Effector memory CD8-positive, alpha-beta T cell (primary cell): ENCODE results near the gene PC.

Experiments used
- ATAC-seq: fragments of 150-1000 bp; cut with Tn5 transposase; replicated peaks from 2 replicates; pipeline ENCODE4 v1.10.0; 2021; ENCODE audit warnings: mild to moderate bottlenecking, moderate library complexity
- DNase-seq, 3 experiments: peaks; one replicate each; pipeline ENCODE4 v3.0.0; 2021
- H3K27ac Mint-ChIP-seq, 2 donors: one replicate each; pipeline ENCODE4 v1.8.0; 2022; ENCODE audit warnings: mild to moderate bottlenecking in 2 of 2, mixed read lengths in 2 of 2, moderate library complexity in 2 of 2
- H3K27me3 Mint-ChIP-seq, 2 donors: one replicate each; pipeline ENCODE4 v1.8.0; 2022; ENCODE audit warnings: mixed read lengths in 2 of 2
- H3K36me3 Mint-ChIP-seq: one replicate; pipeline ENCODE4 v1.8.0; 2022; ENCODE audit warnings: mild to moderate bottlenecking, moderate library complexity, mixed read lengths; ENCODE audit not compliant: insufficient read depth
- H3K4me1 Mint-ChIP-seq, 2 donors: one replicate each; pipeline ENCODE4 v1.8.0; 2022; ENCODE audit warnings: low read depth in 2 of 2, mixed read lengths in 2 of 2
- H3K4me3 Mint-ChIP-seq, 2 donors: one replicate each; pipeline ENCODE4 v1.8.0; 2022; ENCODE audit warnings: mild to moderate bottlenecking in 2 of 2, mixed read lengths in 2 of 2, moderate library complexity in 2 of 2
- H3K9me3 Mint-ChIP-seq, 2 donors: one replicate each; pipeline ENCODE4 v1.8.0; 2022; ENCODE audit warnings: mixed read lengths in 2 of 2

The PC gene

GRCh38 chr11:66878474-66878873 is 79.7 kb downstream of the PC start:
- ATAC-seq (no peak), DNase-seq (no peak)
- no peak overlapping the region for H3K4me3 Mint-ChIP-seq
- peaks cover 18% of the 10 kb centered on the region in 2 donors for H3K4me1 Mint-ChIP-seq
- no peaks in the 10 kb centered on the region for H3K9me3 Mint-ChIP-seq
- H3K36me3 Mint-ChIP-seq: peaks cover 4% of the 10 kb centered on the region
- H3K27ac Mint-ChIP-seq: no peak overlapping the region
- peaks cover 8 to 34% of the 10 kb centered on the region in 2 donors for H3K27me3 Mint-ChIP-seq

DNA sequence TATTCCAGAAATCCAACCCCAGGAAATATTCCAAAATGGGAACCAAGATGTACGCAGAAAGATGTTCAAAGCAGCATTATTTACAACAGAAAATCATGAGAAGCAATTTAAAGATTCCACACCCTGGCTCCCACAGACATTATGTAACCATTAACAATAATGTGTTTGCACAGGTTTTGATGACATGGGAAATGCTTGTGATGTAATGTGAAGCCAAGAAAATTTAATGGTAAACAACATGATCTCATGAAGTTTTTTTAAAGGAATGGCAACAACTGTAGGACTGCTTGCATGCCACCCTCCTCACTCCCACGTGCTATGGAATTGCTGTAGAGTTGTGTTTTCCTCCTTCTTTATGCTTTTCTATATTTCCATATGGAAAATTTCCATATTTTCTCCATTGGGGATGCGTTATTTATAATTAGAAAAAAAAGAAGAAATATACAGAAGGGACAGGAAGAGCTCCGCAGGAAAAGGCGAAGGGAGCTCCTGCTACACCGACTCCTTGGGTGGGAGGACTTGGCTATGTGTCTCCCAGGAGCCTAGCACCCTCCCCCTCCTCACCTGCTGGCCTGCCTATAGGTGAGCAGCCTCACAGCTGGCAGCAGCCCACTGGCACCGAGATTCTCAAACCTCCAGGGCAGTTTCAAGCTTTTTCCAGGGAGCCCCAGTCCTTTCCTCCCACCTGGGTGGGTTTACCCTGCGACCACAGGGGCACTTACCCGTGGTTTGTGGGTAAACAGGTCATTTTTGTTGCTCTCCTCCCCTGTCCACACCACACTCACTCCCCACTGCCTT is 80.4 kb downstream of the PC start:
- H3K9me3 Mint-ChIP-seq: no peaks in the 10 kb centered on the region
- H3K27me3 Mint-ChIP-seq: peaks cover 8 to 31% of the 10 kb centered on the region in 2 donors
- DNase-seq: no peak
- H3K4me3 Mint-ChIP-seq: no peak overlapping the region
- no peak overlapping the region for H3K27ac Mint-ChIP-seq
- ATAC-seq: no peak
- peaks cover 4% of the 10 kb centered on the region for H3K36me3 Mint-ChIP-seq
- peaks cover 12 to 18% of the 10 kb centered on the region in 2 donors for H3K4me1 Mint-ChIP-seq

- Mint-ChIP-seq H3K4me3 (no peak overlapping the region), H3K4me1 (peaks cover 4% of the 10 kb centered on the region in 2 donors), H3K27ac (no peak overlapping the region), H3K27me3 (peaks cover 0 to 20% of the 10 kb centered on the region in 2 donors), H3K9me3 (no peaks in the 10 kb centered on the region), H3K36me3 (peaks cover 4% of the 10 kb centered on the region)
- no peak for ATAC-seq
- DNase-seq: no peak
Observed at GRCh38 chr11:66875378-66875777, 82.8 kb downstream of the PC start.

DNA sequence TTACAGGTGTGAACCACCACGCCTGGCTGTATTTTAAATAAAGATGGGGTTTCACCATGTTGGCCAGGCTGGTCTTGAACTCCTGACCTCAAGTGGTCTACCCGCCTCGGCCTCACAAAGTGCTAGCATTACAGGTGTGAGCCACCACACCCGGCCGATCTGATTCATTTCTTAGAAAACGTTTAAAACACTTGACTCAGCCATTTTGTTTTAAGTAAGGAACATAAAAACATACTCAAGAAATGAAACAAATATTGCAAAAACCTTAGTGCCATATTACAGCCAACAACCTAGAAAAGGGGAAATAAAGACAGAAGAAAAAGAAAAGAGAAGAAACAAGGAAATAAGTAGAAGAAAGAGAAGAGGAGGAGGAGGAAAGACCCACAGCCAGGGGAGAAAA is 84.0 kb downstream of the PC start:
- H3K4me3 Mint-ChIP-seq: no peak overlapping the region

DNA sequence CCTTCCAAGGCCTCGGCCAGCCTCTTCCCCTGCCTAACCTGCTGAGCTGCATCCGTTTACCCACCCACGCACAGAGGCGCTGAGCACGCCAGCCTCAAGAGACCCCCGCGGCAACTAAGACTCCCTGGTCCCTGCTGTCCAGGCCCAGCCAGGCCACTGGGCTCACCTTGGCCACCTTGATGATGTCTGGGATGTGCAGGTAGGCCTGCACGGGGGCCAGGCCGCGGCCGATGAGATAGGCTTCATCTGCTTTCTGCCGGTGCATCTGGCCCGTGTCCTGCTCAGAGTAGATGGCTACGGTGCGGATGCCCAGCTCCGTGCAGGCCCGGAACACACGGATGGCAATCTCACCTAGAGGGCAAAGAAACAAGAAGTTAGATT is 86.7 kb downstream of the PC start:
- no peak overlapping the region for H3K4me3 Mint-ChIP-seq
- no peaks in the 10 kb centered on the region for H3K9me3 Mint-ChIP-seq
- DNase-seq (no peak), ATAC-seq (no peak)
- no peak overlapping the region for H3K27ac Mint-ChIP-seq
- H3K27me3 Mint-ChIP-seq: peaks cover 0 to 17% of the 10 kb centered on the region in 2 donors
- peaks cover 4% of the 10 kb centered on the region for H3K36me3 Mint-ChIP-seq
- H3K4me1 Mint-ChIP-seq: peaks cover 3 to 5% of the 10 kb centered on the region in 2 donors

More for the DNA sequence above, 84.0 kb downstream of the PC start:
- H3K4me1 Mint-ChIP-seq: no peaks in the 10 kb centered on the region
- no peaks in the 10 kb centered on the region for H3K9me3 Mint-ChIP-seq
- DNase-seq (no peak), ATAC-seq (no peak)
- peaks cover 4% of the 10 kb centered on the region for H3K36me3 Mint-ChIP-seq
- peaks cover 0 to 20% of the 10 kb centered on the region in 2 donors for H3K27me3 Mint-ChIP-seq
- no peak overlapping the region for H3K27ac Mint-ChIP-seq

- no peak overlapping the region for H3K4me3 Mint-ChIP-seq
- ATAC-seq: no peak
- H3K36me3 Mint-ChIP-seq: peaks cover 1% of the 10 kb centered on the region
- peaks cover 3 to 5% of the 10 kb centered on the region in 2 donors for H3K4me1 Mint-ChIP-seq
- no peak overlapping the region for H3K27ac Mint-ChIP-seq
- H3K27me3 Mint-ChIP-seq: peaks cover 0 to 11% of the 10 kb centered on the region in 2 donors
- no peaks in the 10 kb centered on the region for H3K9me3 Mint-ChIP-seq
- DNase-seq: no peak
Observed at GRCh38 chr11:66870616-66871520, 87.3 kb downstream of the PC start.

DNA sequence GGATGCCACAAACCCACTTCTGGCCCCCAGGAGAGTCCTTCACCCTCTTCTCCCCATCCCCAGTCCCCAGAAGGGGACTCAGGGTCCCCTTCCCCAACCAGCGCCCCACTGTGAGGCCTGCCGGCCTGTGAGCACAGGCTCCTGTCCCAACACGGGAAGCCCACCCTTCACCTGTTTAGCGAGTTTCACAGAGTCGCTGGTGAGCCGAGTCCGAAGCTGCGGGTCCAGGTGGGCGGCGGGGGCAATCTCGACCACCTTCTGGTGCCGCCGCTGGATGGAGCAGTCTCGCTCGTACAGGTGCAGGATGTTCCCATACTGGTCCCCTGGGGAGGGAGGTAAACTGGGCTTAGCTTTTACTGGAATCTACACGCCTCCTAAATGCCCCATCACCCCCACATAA is 88.1 kb downstream of the PC start:
- Mint-ChIP-seq H3K9me3 (no peaks in the 10 kb centered on the region), H3K4me1 (peaks cover 3 to 5% of the 10 kb centered on the region in 2 donors), H3K27ac (no peak overlapping the region), H3K27me3 (peaks cover 0 to 6% of the 10 kb centered on the region in 2 donors), H3K4me3 (no peak overlapping the region), H3K36me3 (no peaks in the 10 kb centered on the region)
- DNase-seq: no peak
- no peak for ATAC-seq

DNA sequence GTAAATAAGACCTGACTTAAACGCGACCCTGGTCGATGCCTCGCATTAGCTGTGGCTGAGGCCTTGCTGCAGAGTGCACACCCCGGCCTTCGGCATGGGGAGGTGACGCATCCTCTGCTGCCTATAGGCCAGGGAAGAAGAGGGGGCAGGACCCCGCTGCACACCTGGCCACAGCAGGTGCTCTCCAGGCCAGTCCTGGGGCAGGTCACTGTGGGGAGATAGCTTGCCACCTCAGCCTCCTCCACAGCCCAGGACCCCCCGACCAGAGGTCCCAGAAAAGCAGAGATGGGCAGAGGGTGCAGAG is 88.7 kb downstream of the PC start:
- Mint-ChIP-seq H3K27me3 (peaks cover 0 to under 1% of the 10 kb centered on the region in 2 donors), H3K36me3 (no peaks in the 10 kb centered on the region), H3K27ac (no peak overlapping the region), H3K4me1 (peaks cover 3 to 5% of the 10 kb centered on the region in 2 donors), H3K4me3 (no peak overlapping the region), H3K9me3 (no peaks in the 10 kb centered on the region)
- ATAC-seq (no peak), DNase-seq (no peak)

GRCh38 chr11:66868726-66869566 is 89.2 kb downstream of the PC start:
- Mint-ChIP-seq H3K27ac (no peak overlapping the region), H3K36me3 (no peaks in the 10 kb centered on the region), H3K4me3 (no peak overlapping the region), H3K9me3 (no peaks in the 10 kb centered on the region), H3K27me3 (no peaks in the 10 kb centered on the region), H3K4me1 (peaks cover 3 to 5% of the 10 kb centered on the region in 2 donors)
- DNase-seq (peak; percentile 64 to 69 (median 66)), ATAC-seq (peak; percentile 99)

- Mint-ChIP-seq H3K9me3 (no peaks in the 10 kb centered on the region), H3K4me3 (no peak overlapping the region), H3K27ac (no peak overlapping the region), H3K36me3 (no peaks in the 10 kb centered on the region), H3K4me1 (peaks cover 3 to 5% of the 10 kb centered on the region in 2 donors), H3K27me3 (no peaks in the 10 kb centered on the region)
- no peak for DNase-seq
- no peak for ATAC-seq
Observed at GRCh38 chr11:66868082-66868725, 90.0 kb downstream of the PC start.

DNA sequence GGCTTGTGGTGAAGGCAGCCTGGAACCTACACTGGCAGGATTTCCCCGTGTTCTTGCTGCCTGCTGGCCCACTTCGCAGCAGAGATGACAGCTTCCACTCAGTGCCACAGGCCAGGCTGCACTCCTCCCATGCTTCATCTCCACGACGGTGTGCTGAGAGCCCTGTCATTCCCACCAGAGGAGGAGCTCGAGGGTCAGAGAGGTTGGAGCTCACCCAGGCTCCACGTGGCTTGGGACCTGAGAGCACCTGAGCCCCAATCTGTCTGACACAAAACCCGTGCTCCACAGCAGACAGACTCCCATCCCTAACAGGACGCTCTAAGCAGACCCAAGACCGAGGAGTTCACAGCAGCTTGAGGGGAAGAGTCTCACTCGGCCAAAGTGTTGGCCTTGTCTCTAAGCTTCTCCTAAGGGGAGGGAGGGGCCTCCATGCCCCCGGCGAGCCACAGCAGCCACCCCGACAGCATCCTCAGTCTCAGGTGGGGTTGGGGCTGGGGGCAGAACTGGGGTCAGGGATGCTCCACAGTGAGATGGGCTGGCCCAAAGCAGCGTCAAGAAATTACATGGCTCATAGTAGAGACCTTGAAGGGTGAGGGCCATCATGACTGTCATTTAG is 90.7 kb downstream of the PC start:
- no peak for DNase-seq
- H3K27ac Mint-ChIP-seq: no peak overlapping the region
- no peak overlapping the region for H3K4me3 Mint-ChIP-seq
- H3K9me3 Mint-ChIP-seq: no peaks in the 10 kb centered on the region
- ATAC-seq: no peak
- no peaks in the 10 kb centered on the region for H3K27me3 Mint-ChIP-seq
- H3K4me1 Mint-ChIP-seq: peaks cover 3 to 5% of the 10 kb centered on the region in 2 donors
- H3K36me3 Mint-ChIP-seq: no peaks in the 10 kb centered on the region

GRCh38 chr11:66866511-66866986 is 91.6 kb downstream of the PC start:
- ATAC-seq: no peak
- no peak for DNase-seq
- no peak overlapping the region for H3K27ac Mint-ChIP-seq
- peaks cover 3 to 5% of the 10 kb centered on the region in 2 donors for H3K4me1 Mint-ChIP-seq
- H3K9me3 Mint-ChIP-seq: no peaks in the 10 kb centered on the region
- no peaks in the 10 kb centered on the region for H3K36me3 Mint-ChIP-seq
- H3K4me3 Mint-ChIP-seq: no peak overlapping the region
- H3K27me3 Mint-ChIP-seq: no peaks in the 10 kb centered on the region
